Measurements from ENCODE around the gene SRGAP1. TPM values are rescaled to one million over a fixed set of nuclear protein-coding genes. Genes with fewer than 3 reads are reported as not detected.

Gene SRGAP1
- total and polyA plus RNA-seq, 8 donors, result 0.70 to 37.9 (median 9.8) TPM

DNA sequence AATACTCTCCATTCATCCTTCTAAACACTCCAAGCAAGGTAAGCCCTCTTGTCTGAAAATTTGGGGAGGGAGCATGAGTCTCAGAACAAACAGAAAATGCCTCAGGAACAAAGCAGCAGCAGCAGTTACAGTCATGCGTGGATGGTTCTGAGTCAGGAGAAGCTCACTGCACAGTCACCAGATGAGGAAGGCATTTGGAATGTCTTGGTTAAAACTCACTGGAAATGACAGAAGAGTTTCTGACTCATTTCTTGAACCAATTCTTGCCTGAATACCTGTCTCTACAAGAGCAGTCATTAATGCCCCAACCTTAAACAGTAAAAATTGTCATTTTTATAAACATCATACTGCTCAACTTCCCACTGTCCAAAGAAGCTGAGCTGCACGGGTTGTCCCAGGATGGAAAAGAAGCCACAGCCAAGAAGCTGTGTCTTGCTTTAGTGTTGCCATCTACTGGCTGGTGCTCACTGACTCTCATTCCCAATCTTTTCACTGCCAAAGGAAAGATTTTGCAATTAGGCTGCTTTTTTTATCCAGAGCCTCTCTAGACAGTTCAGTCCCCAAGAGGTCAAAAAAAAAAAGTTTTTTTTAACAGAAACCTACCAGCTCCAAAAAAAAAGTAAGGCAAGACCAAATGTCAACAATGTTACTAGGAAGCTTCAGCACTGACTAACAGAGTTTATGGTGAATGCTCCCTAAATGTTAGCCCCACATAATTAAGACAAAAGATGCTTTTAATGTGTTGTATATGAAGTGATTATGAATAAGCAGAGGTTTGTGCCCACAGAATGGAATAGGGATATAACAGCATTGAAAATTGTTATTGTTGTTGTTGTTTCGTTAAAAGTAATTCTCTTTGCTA, 337.2 kb downstream of the SRGAP1 start:
- no peaks in the 10 kb centered on the region for H3K36me3 ChIP-seq
- WGBS, 5 donors, result 32 to 38% (median 37%) methylated on average over 3 of the region's 3 CpGs

DNA sequence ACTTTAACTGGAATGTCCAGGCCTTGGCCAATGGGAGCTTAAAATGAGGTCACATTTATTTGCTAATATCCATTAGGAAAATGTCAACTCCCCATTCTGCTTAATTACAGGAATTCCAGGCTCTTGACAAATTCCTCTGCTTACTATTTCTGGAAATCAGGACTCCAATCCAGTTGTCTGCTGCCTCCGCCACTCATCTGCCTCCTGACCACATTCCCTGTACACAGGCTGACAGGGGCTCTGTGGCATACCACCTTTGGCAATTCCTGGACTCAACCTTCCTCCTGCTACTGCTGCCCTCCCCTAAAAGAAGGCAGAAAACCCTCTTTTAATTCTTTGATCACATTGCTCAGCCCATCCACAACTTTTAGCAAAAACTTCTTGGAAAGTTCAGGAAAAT, 339.7 kb downstream of the SRGAP1 start:
- no peak overlapping the region for H3K4me3 ChIP-seq
- H3K27ac ChIP-seq, result no peak overlapping the region
- peaks cover 0 to 16% (median 7%) of the 10 kb centered on the region in 4 donors for H3K4me1 ChIP-seq
- 88 to 100% (median 100%) methylated on average over 1 of the region's 1 CpG for WGBS, 5 donors
- no peaks in the 10 kb centered on the region for H3K27me3 ChIP-seq
- TF ChIP-seq, protein P1, sequence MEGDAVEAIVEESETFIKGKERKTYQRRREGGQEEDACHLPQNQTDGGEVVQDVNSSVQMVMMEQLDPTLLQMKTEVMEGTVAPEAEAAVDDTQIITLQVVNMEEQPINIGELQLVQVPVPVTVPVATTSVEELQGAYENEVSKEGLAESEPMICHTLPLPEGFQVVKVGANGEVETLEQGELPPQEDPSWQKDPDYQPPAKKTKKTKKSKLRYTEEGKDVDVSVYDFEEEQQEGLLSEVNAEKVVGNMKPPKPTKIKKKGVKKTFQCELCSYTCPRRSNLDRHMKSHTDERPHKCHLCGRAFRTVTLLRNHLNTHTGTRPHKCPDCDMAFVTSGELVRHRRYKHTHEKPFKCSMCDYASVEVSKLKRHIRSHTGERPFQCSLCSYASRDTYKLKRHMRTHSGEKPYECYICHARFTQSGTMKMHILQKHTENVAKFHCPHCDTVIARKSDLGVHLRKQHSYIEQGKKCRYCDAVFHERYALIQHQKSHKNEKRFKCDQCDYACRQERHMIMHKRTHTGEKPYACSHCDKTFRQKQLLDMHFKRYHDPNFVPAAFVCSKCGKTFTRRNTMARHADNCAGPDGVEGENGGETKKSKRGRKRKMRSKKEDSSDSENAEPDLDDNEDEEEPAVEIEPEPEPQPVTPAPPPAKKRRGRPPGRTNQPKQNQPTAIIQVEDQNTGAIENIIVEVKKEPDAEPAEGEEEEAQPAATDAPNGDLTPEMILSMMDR (IDR thresholded peaks at IDR 0.05), result no peak
- no peak for TF ChIP-seq POLR2AphosphoS5 (IDR thresholded peaks at IDR 0.05)
- no peak for TF ChIP-seq EP300 (IDR thresholded peaks at IDR 0.05)
- no peak for TF ChIP-seq POLR2A (IDR thresholded peaks at IDR 0.05)
- no peaks in the 10 kb centered on the region for H3K9me3 ChIP-seq
- intact Hi-C loops (cut with DNase I; ENCODE audit: low total_unique reads), result loop anchor here (5.0 to 10.0 kb wide), 2 partner anchors 71 to 342 kb away; partner anchors contain the start of gene SRGAP1
- no peak for DNase-seq
- no peaks in the 10 kb centered on the region for H3K36me3 ChIP-seq

More for the DNA sequence above, 337.2 kb downstream of the SRGAP1 start:
- TF ChIP-seq EP300 (IDR thresholded peaks at IDR 0.05) (no peak), POLR2AphosphoS5 (IDR thresholded peaks at IDR 0.05) (peak in 2 of 3 donors; percentile 38 to 62), POLR2A (IDR thresholded peaks at IDR 0.05) (no peak)
- TF ChIP-seq, protein P1 (IDR thresholded peaks at IDR 0.05), result peak in 5 of 7 experiments; percentile 43 to 66 (median 52)
- H3K27ac ChIP-seq, result peak overlapping the region in 4 of 5 donors; percentile 31 to 75 (median 54)
- no peak overlapping the region for H3K4me3 ChIP-seq
- H3K9me3 ChIP-seq, result no peaks in the 10 kb centered on the region
- H3K4me1 ChIP-seq, result peaks cover 0 to 20% (median 8%) of the 10 kb centered on the region in 4 donors
- intact Hi-C loops (cut with DNase I; ENCODE audit: low total_unique reads), result loop anchor here (5.0 to 10.0 kb wide), 2 partner anchors 73 to 339 kb away; partner anchors contain the start of gene SRGAP1
- H3K27me3 ChIP-seq, result no peaks in the 10 kb centered on the region
- peak; percentile 44 to 82 for DNase-seq

- no peaks in the 10 kb centered on the region for H3K36me3 ChIP-seq
- no peak overlapping the region for H3K4me3 ChIP-seq
- 67 to 93% (median 82%) methylated on average over 2 of the region's 2 CpGs for WGBS, 5 donors
- no peak for TF ChIP-seq POLR2AphosphoS5 (IDR thresholded peaks at IDR 0.05)
- no peak for TF ChIP-seq EP300 (IDR thresholded peaks at IDR 0.05)
- TF ChIP-seq, protein P1 (IDR thresholded peaks at IDR 0.05), result no peak
- no peak for TF ChIP-seq POLR2A (IDR thresholded peaks at IDR 0.05)
- H3K27me3 ChIP-seq, result no peaks in the 10 kb centered on the region
- H3K4me1 ChIP-seq, result peaks cover 0 to 6% (median 3%) of the 10 kb centered on the region in 4 donors
- no peaks in the 10 kb centered on the region for H3K9me3 ChIP-seq
- intact Hi-C loops (cut with DNase I; ENCODE audit: low total_unique reads), result loop anchor here (10.0 kb wide), 1 partner anchor 68 kb away; no protein-coding TSS in a partner anchor
- H3K27ac ChIP-seq, result no peak overlapping the region
- no peak for DNase-seq
These were observed 342.3 kb downstream of the SRGAP1 start for GRCh38 chr12:64186789-64187188.

- no peak for DNase-seq
- intact Hi-C loops (cut with DNase I; ENCODE audit: low total_unique reads), result loop anchor here (10.0 kb wide), 1 partner anchor 67 kb away; no protein-coding TSS in a partner anchor
These were observed 342.9 kb downstream of the SRGAP1 start for GRCh38 chr12:64187370-64187769.

More at GRCh38 chr12:64187370-64187769, 342.9 kb downstream of the SRGAP1 start:
- Histone ChIP-seq H3K4me1 (no peaks in the 10 kb centered on the region), H3K9me3 (no peaks in the 10 kb centered on the region), H3K27ac (no peak overlapping the region), H3K27me3 (no peaks in the 10 kb centered on the region), H3K4me3 (no peak overlapping the region), H3K36me3 (peaks cover 0 to 3% (median under 1%) of the 10 kb centered on the region in 4 donors)
- TF ChIP-seq POLR2A (IDR thresholded peaks at IDR 0.05) (no peak), POLR2AphosphoS5 (IDR thresholded peaks at IDR 0.05) (no peak), EP300 (IDR thresholded peaks at IDR 0.05) (no peak)
- TF ChIP-seq, protein P1 (IDR thresholded peaks at IDR 0.05), result no peak
- WGBS, 5 donors, result 72 to 84% (median 78%) methylated on average over 3 of the region's 3 CpGs

Measured in stomach (tissue), 9 donors.